Type B pancreatic cell (in vitro differentiated cells): ENCODE measurements around the gene MOB3B. TPM values are rescaled to one million over a fixed set of nuclear protein-coding genes. Genes with fewer than 3 reads are reported as not detected.
"Not testable (repeated sequence)": the region's sequence is repeated elsewhere in the genome, so short reads cannot be mapped to it uniquely, and the experiment has no call there.

Source experiments
- DNase-seq: peaks from one replicate; pipeline ENCODE4 v3.0.0; 2021; ENCODE audit warnings: mixed read lengths; ENCODE audit not compliant: unreplicated experiment; ENCODE audit errors: extremely low spot score
- H3K27ac Mint-ChIP-seq: 2 replicates; pipeline ENCODE4 v1.8.0; 2021; ENCODE audit warnings: mild to moderate bottlenecking, mixed read lengths
- H3K27me3 Mint-ChIP-seq: 2 replicates; pipeline ENCODE4 v1.8.0; 2021; ENCODE audit warnings: mixed read lengths
- H3K36me3 Mint-ChIP-seq: 2 replicates; pipeline ENCODE4 v1.8.0; 2021; ENCODE audit warnings: mixed read lengths
- H3K4me1 Mint-ChIP-seq: one replicate; pipeline ENCODE4 v1.8.0; 2021; ENCODE audit warnings: mixed read lengths; ENCODE audit not compliant: unreplicated experiment
- H3K4me3 Mint-ChIP-seq: 2 replicates; pipeline ENCODE4 v1.8.0; 2021; ENCODE audit warnings: mild to moderate bottlenecking, mixed read lengths
- H3K9me3 Mint-ChIP-seq: 2 replicates; pipeline ENCODE4 v1.8.0; 2021; ENCODE audit warnings: mixed read lengths
- total RNA-seq: library from RNA; stranded (reverse); gene quantifications from 2 replicates; pipeline ENCODE4 v1.2.1, GENCODE V29; 2021; ENCODE audit warnings: low replicate concordance
- TF ChIP-seq, protein P1 (sequence below): fragments of 200-600 bp; sonication (generic); conservative IDR thresholded peaks from 2 replicates; pipeline ENCODE4 v1.5.0; 2021; ENCODE audit warnings: antibody characterized with exemption, mild to moderate bottlenecking

The MOB3B gene
- total RNA-seq, 1 donor from 2014 or later: 27.5 TPM

DNA sequence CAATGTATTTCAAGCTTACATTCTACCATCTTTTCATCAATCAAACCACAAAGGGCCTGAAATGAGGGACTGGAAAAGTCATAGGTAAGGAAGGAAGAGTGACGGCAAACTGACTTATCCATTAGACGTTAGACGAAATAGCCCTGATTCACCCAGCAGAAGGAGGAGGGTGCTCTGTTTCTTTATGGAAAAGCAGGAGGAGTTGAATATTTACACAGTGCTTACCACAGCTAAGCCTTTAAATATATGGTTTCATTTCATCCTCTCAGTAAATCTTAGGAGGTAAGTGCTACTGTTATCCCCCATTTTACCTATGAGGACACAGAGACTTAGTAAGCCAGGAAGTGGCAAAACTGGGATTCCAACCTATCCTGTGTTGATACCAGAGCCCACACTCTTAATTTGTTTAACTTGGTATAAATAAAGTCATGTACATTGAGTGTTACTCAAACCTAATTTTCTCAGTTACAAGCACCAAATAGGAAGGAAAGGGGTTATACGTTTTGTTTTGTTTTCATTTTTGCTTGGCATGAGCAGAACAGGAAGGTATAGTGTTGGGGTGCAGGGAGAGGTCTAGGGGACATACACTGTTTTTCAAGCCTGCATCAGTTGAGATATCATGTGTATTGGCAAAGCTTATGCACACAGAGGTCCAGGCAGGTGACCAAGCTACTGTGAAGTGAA lies 103.6 kb downstream of the MOB3B start:
- H3K27me3 Mint-ChIP-seq: no peaks in the 10 kb centered on the region
- DNase-seq: no peak
- H3K4me3 Mint-ChIP-seq: no peak overlapping the region
- peaks cover 5% of the 10 kb centered on the region for H3K36me3 Mint-ChIP-seq
- TF ChIP-seq, protein P1, sequence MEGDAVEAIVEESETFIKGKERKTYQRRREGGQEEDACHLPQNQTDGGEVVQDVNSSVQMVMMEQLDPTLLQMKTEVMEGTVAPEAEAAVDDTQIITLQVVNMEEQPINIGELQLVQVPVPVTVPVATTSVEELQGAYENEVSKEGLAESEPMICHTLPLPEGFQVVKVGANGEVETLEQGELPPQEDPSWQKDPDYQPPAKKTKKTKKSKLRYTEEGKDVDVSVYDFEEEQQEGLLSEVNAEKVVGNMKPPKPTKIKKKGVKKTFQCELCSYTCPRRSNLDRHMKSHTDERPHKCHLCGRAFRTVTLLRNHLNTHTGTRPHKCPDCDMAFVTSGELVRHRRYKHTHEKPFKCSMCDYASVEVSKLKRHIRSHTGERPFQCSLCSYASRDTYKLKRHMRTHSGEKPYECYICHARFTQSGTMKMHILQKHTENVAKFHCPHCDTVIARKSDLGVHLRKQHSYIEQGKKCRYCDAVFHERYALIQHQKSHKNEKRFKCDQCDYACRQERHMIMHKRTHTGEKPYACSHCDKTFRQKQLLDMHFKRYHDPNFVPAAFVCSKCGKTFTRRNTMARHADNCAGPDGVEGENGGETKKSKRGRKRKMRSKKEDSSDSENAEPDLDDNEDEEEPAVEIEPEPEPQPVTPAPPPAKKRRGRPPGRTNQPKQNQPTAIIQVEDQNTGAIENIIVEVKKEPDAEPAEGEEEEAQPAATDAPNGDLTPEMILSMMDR: no peak
- peak overlapping the region; percentile 3 for H3K27ac Mint-ChIP-seq
- peaks cover 80% of the 10 kb centered on the region for H3K4me1 Mint-ChIP-seq
- H3K9me3 Mint-ChIP-seq: peaks cover 4% of the 10 kb centered on the region

- Mint-ChIP-seq H3K27ac (peak overlapping the region; percentile 67), H3K9me3 (peaks cover 10% of the 10 kb centered on the region), H3K36me3 (peaks cover 12% of the 10 kb centered on the region), H3K27me3 (no peaks in the 10 kb centered on the region), H3K4me1 (peaks cover 63% of the 10 kb centered on the region), H3K4me3 (no peak overlapping the region)
- TF ChIP-seq, protein P1: no peak
- no peak for DNase-seq
These were observed 105.5 kb downstream of the MOB3B start for GRCh38 chr9:27423915-27424710.

- H3K4me3 Mint-ChIP-seq: no peak overlapping the region
- DNase-seq: no peak
- TF ChIP-seq, protein P1: no peak
- peaks cover 20% of the 10 kb centered on the region for H3K9me3 Mint-ChIP-seq
- no peaks in the 10 kb centered on the region for H3K27me3 Mint-ChIP-seq
- H3K27ac Mint-ChIP-seq: peak overlapping the region; percentile 20
- H3K36me3 Mint-ChIP-seq: peaks cover 12% of the 10 kb centered on the region
- peaks cover 45% of the 10 kb centered on the region for H3K4me1 Mint-ChIP-seq
These were observed 107.3 kb downstream of the MOB3B start for GRCh38 chr9:27422279-27422834.

- Mint-ChIP-seq H3K27ac (peak overlapping the region; percentile 55), H3K27me3 (no peaks in the 10 kb centered on the region), H3K36me3 (peaks cover 15% of the 10 kb centered on the region), H3K4me1 (peaks cover 37% of the 10 kb centered on the region), H3K4me3 (peak overlapping the region; percentile 58), H3K9me3 (peaks cover 20% of the 10 kb centered on the region)
- TF ChIP-seq, protein P1: no peak
- DNase-seq: no peak
These were observed 108.0 kb downstream of the MOB3B start for GRCh38 chr9:27421577-27421976.

DNA sequence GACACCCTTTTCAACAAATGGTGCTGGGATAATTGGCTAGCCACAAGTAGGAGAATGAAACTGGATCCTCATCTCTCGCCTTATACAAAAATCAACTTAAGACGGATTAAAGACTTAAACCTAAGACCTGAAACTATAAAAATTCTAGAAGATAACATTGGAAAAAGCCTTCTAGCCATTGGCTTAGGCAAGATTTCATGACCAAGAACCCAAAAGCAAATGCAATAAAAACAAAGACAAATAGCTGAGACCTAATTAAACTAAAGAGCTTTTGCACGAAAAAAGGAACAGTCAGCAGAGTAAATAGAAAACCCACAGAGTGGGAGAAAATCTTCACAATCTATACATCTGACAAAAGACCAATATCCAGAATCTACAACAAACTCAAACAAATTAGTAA lies 110.1 kb downstream of the MOB3B start:
- H3K4me1 Mint-ChIP-seq: peaks cover 24% of the 10 kb centered on the region
- peaks cover 20% of the 10 kb centered on the region for H3K9me3 Mint-ChIP-seq
- not testable (repeated sequence) for H3K27me3 Mint-ChIP-seq, H3K27ac Mint-ChIP-seq, DNase-seq, H3K4me3 Mint-ChIP-seq
- peaks cover 15% of the 10 kb centered on the region for H3K36me3 Mint-ChIP-seq

GRCh38 chr9:27414220-27414761 lies 115.3 kb downstream of the MOB3B start:
- Mint-ChIP-seq H3K4me3 (no peak overlapping the region), H3K4me1 (peaks cover 18% of the 10 kb centered on the region), H3K9me3 (peaks cover 10% of the 10 kb centered on the region), H3K36me3 (peaks cover 7% of the 10 kb centered on the region), H3K27me3 (no peaks in the 10 kb centered on the region), H3K27ac (no peak overlapping the region)
- TF ChIP-seq, protein P1: no peak
- DNase-seq: no peak
